Inflammatory macrophage treated with lipopolysaccharide for 4 hours (primary cell): ENCODE data around the gene MAP3K9.

ENCODE experiments used
- DNase-seq: peaks from one replicate; pipeline ENCODE4 v3.0.0-alpha.2; 2020

Gene MAP3K9

DNA sequence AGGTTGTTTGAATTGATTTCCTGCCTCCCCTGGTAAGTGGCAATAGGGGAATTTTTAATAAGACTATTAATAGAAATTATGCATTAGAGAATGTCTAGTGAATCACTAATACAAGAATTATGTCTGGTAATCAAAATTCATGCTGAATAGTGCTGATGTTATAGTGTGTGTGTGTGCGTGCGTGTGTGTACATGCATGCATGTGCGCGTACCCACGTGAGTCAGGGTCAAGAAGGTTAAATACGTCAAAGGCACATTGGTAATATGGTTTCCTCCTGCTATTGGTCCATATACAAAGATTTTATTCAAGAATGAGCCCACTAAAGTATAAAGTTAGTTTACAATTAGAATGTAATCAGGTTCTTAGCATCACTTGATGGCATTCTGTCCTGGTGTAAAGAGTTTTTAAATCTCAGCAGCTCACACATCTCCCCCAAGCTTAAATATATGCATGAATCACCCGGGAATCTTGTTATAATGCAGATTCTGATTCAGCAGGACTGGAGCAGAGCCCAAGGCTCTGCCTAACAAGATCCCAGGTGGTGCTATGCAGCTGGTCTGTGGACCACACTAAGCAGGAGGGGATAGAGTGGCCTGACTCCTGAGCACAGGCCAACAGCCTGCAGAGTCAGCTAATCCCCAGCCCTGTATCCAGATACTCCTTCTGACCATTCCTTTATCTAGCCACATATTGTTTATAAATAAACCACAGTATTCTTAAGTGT is 123.7 kb downstream of the MAP3K9 start:
- DNase-seq, result no peak

- no peak for DNase-seq
Observed at GRCh38 chr14:70683983-70684382, 125.3 kb downstream of the MAP3K9 start.

GRCh38 chr14:70680748-70681147 is 128.6 kb downstream of the MAP3K9 start:
- no peak for DNase-seq

GRCh38 chr14:70677341-70677740 is 132.0 kb downstream of the MAP3K9 start:
- no peak for DNase-seq
